CD4-positive, alpha-beta T cell (primary cell): ENCODE measurements around the gene CHI3L2. TPM values are rescaled to one million over a fixed set of nuclear protein-coding genes. Genes with fewer than 3 reads are reported as not detected.

Experiments used
- ATAC-seq: fragments of 200-7000 bp; cut with Tn5 transposase; one replicate; pipeline ENCODE4 v1.10.0; 2022; ENCODE audit warnings: mild to moderate bottlenecking; ENCODE audit not compliant: poor library complexity
- CTCF ChIA-PET: fragments of 350-600 bp; sonication (Branson Sonifier 250); formaldehyde crosslinking; loops from one replicate; lab custom pipeline; 2021; ENCODE audit warnings: antibody characterized with exemption, inconsistent platforms; lab: Charles Lee
- POLR2A ChIA-PET: fragments of 350-600 bp; sonication (Branson Sonifier 250); formaldehyde crosslinking; loops from one replicate; lab custom pipeline; 2021; ENCODE audit warnings: antibody characterized with exemption, inconsistent platforms; lab: Charles Lee
- DNase-seq, 14 experiments: peaks; one replicate each; pipeline ENCODE4 v3.0.0-alpha.2; 2013 to 2020; ENCODE audit warnings: mixed read lengths in 2 of 14
- H3K27ac ChIP-seq, 2 donors: one replicate each; pipeline versions ENCODE4 v1.5.1 to v1.7.0; 2013; ENCODE audit warnings: low read length in 2 of 2, low read depth in 1 of 2, mild to moderate bottlenecking in 1 of 2
- H3K27me3 ChIP-seq, 2 experiments: 1 replicate in 1 of 2; 2 replicates in 1 of 2; pipeline versions ENCODE4 v1.6.1 to v1.7.0; 2013; ENCODE audit warnings: low read length in 2 of 2, control low read depth in 1 of 2, mild to moderate bottlenecking in 1 of 2, moderate library complexity in 1 of 2; ENCODE audit not compliant: insufficient read depth in 2 of 2, control insufficient read depth in 1 of 2
- H3K36me3 ChIP-seq: one replicate; pipeline ENCODE4 v1.6.1; 2013; ENCODE audit warnings: low read length, control low read depth; ENCODE audit not compliant: insufficient read depth
- H3K4me1 ChIP-seq: one replicate; pipeline ENCODE4 v1.6.1; 2013; ENCODE audit warnings: low read length, control low read depth; ENCODE audit not compliant: insufficient read depth
- H3K4me3 ChIP-seq: one replicate; pipeline ENCODE4 v1.5.1; 2013; ENCODE audit warnings: mild to moderate bottlenecking, low read length, moderate library complexity
- H3K9me3 ChIP-seq, 2 experiments: 1 replicate in 1 of 2; 2 replicates in 1 of 2; pipeline versions ENCODE4 v1.6.1 to v1.7.0; 2013; ENCODE audit warnings: low read length in 2 of 2, mild to moderate bottlenecking in 2 of 2, control low read depth in 1 of 2, moderate library complexity in 1 of 2; ENCODE audit not compliant: control insufficient read depth in 1 of 2, insufficient read depth in 1 of 2
- H3K27ac Mint-ChIP-seq: one replicate; pipeline ENCODE4 v1.8.0; 2020; ENCODE audit warnings: mixed read lengths
- H3K27me3 Mint-ChIP-seq: one replicate; pipeline ENCODE4 v1.8.0; 2021; ENCODE audit warnings: mixed read lengths
- H3K36me3 Mint-ChIP-seq: one replicate; pipeline ENCODE4 v1.8.0; 2021; ENCODE audit warnings: low read depth, mixed read lengths
- H3K4me1 Mint-ChIP-seq: one replicate; pipeline ENCODE4 v1.8.0; 2021; ENCODE audit warnings: low read depth, mixed read lengths
- H3K4me3 Mint-ChIP-seq: one replicate; pipeline ENCODE4 v1.8.0; 2020; ENCODE audit warnings: mild to moderate bottlenecking, mixed read lengths
- H3K9me3 Mint-ChIP-seq: one replicate; pipeline ENCODE4 v1.8.0; 2020; ENCODE audit warnings: mixed read lengths
- CTCF ChIP-seq: fragments of 200-600 bp; IDR thresholded peaks from one replicate; pipeline ENCODE4 v1.8.0; 2022; ENCODE audit warnings: antibody characterized with exemption, mild to moderate bottlenecking
- intact Hi-C, 2 experiments: fragments of 100-400 bp; cut with DNase I in 1 of 2; cut with micrococcal nuclease in 1 of 2; formaldehyde crosslinking; loops; one replicate each; pipeline versions ENCODE4 v1.15.1 to v1.9.0; 2023 to 2025; cut with DNase I, micrococcal nuclease
- total RNA-seq, 174 experiments: library from RNA in 2 of 174; stranded (reverse) in 2 of 174; gene quantifications; one replicate each; pipeline ENCODE4 v1.2.3 and lab custom pipeline; 2021 to 2026

The CHI3L2 gene
- total RNA-seq, 2 experiments from 2014 or later: 13.9 to 15.7 TPM

- peaks cover 90% of the 10 kb centered on the region for H3K36me3 Mint-ChIP-seq
- H3K9me3 ChIP-seq: no peaks in the 10 kb centered on the region
- H3K4me3 ChIP-seq: peak overlapping the region; percentile 79
- H3K4me3 Mint-ChIP-seq: peak overlapping the region; percentile 99
- H3K36me3 ChIP-seq: peaks cover 65% of the 10 kb centered on the region
- ChIA-PET POLR2A (interaction anchor here (0.6 to 15.0 kb wide), 6 partner anchors 13 to 243 kb away, joined by 3 to 756 read pairs (median 8); partner anchors contain the start of gene CHI3L2), CTCF (interaction anchor here (1.2 to 8.1 kb wide), 5 partner anchors 10 to 203 kb away, joined by 3 to 135 read pairs (median 4); no protein-coding TSS in a partner anchor)
- peaks cover 88% of the 10 kb centered on the region for H3K4me1 Mint-ChIP-seq
- H3K4me1 ChIP-seq: peaks cover 86% of the 10 kb centered on the region
- no peak for TF ChIP-seq CTCF
- no peaks in the 10 kb centered on the region for H3K27me3 ChIP-seq
- no peaks in the 10 kb centered on the region for H3K9me3 Mint-ChIP-seq
- peak overlapping the region; percentile 70 to 97 for H3K27ac ChIP-seq
- peak in 13 of 14 experiments; percentile 49 to 91 (median 73) for DNase-seq
- intact Hi-C loops: loop anchor here in 1 of 2 experiments (5.0 kb wide), 3 partner anchors 35 to 560 kb away; partner anchors contain the start of genes CEPT1, DDX20 and DRAM2
- ATAC-seq: no peak
- no peaks in the 10 kb centered on the region for H3K27me3 Mint-ChIP-seq
- H3K27ac Mint-ChIP-seq: peak overlapping the region; percentile 90
Measured at GRCh38 chr1:111197598-111198284, 29.8 kb upstream of the CHI3L2 start.

GRCh38 chr1:111198836-111199235, 28.7 kb upstream of the CHI3L2 start:
- ATAC-seq (no peak), DNase-seq (peak in 1 of 14 experiments; percentile 23)
- TF ChIP-seq CTCF: no peak
- H3K4me1 Mint-ChIP-seq: peaks cover 88% of the 10 kb centered on the region
- ChIA-PET POLR2A (interaction anchor here (0.6 to 15.0 kb wide), 10 partner anchors 9 to 466 kb away, joined by 3 to 756 read pairs (median 5); partner anchors contain the start of gene CHI3L2), CTCF (interaction anchor here (0.6 to 8.1 kb wide), 6 partner anchors 9 to 558 kb away, joined by 3 to 135 read pairs (median 4); no protein-coding TSS in a partner anchor)
- peak overlapping the region; percentile 79 for H3K4me3 ChIP-seq
- intact Hi-C loops: loop anchor here in 1 of 2 experiments (5.0 kb wide), 3 partner anchors 33 to 558 kb away; partner anchors contain the start of genes CEPT1, DDX20 and DRAM2
- H3K27me3 Mint-ChIP-seq: no peaks in the 10 kb centered on the region
- peak overlapping the region; percentile 90 for H3K27ac Mint-ChIP-seq
- peak overlapping the region; percentile 99 for H3K4me3 Mint-ChIP-seq
- H3K4me1 ChIP-seq: peaks cover 85% of the 10 kb centered on the region
- H3K9me3 ChIP-seq: no peaks in the 10 kb centered on the region
- H3K36me3 Mint-ChIP-seq: peaks cover 79% of the 10 kb centered on the region
- peaks cover 54% of the 10 kb centered on the region for H3K36me3 ChIP-seq
- H3K9me3 Mint-ChIP-seq: no peaks in the 10 kb centered on the region
- no peaks in the 10 kb centered on the region for H3K27me3 ChIP-seq
- H3K27ac ChIP-seq: peak overlapping the region; percentile 70 to 97

- Histone ChIP-seq H3K9me3 (no peaks in the 10 kb centered on the region), H3K4me1 (peaks cover 82% of the 10 kb centered on the region), H3K36me3 (peaks cover 49% of the 10 kb centered on the region), H3K4me3 (peak overlapping the region; percentile 79), H3K27ac (peak overlapping the region; percentile 70 to 97), H3K27me3 (no peaks in the 10 kb centered on the region)
- intact Hi-C loops: loop anchor here in 1 of 2 experiments (5.0 kb wide), 3 partner anchors 33 to 558 kb away; partner anchors contain the start of genes CEPT1, DDX20 and DRAM2
- Mint-ChIP-seq H3K4me3 (peak overlapping the region; percentile 99), H3K27ac (peak overlapping the region; percentile 90), H3K36me3 (peaks cover 74% of the 10 kb centered on the region), H3K9me3 (no peaks in the 10 kb centered on the region), H3K27me3 (no peaks in the 10 kb centered on the region), H3K4me1 (peaks cover 83% of the 10 kb centered on the region)
- DNase-seq (peak in 4 of 14 experiments; percentile 43 to 49 (median 46)), ATAC-seq (peak; percentile 15)
- ChIA-PET CTCF (interaction anchor here (0.6 to 8.1 kb wide), 5 partner anchors 19 to 558 kb away, joined by 3 to 135 read pairs (median 4); no protein-coding TSS in a partner anchor), POLR2A (interaction anchor here (0.8 to 15.0 kb wide), 10 partner anchors 8 to 466 kb away, joined by 3 to 756 read pairs (median 6); partner anchors contain the start of gene CHI3L2)
- no peak for TF ChIP-seq CTCF
Measured at GRCh38 chr1:111199329-111199728, 28.2 kb upstream of the CHI3L2 start.
